Fibroblast of pulmonary artery (primary cell): ENCODE data around the gene PYHIN1.
"Not testable (repeated sequence)": the region's sequence is repeated elsewhere in the genome, so short reads cannot be mapped to it uniquely, and the experiment has no call there.

Experiments used
- DNase-seq: peaks from one replicate; pipeline ENCODE4 v3.0.0-alpha.2; 2010; ENCODE audit warnings: low read depth
- H3K4me3 ChIP-seq: replicated peaks from 2 replicates; pipeline ENCODE4 v1.5.1; 2011; ENCODE audit warnings: low read depth, mild to moderate bottlenecking, control low read depth, low read length, moderate library complexity
- TF ChIP-seq, protein P1 (sequence below): IDR thresholded peaks from 2 replicates; pipeline ENCODE4 v1.5.1; 2011; ENCODE audit warnings: mild to moderate bottlenecking, control low read depth, low read length, inconsistent platforms; ENCODE audit errors: missing control alignments

PYHIN1 gene

DNA sequence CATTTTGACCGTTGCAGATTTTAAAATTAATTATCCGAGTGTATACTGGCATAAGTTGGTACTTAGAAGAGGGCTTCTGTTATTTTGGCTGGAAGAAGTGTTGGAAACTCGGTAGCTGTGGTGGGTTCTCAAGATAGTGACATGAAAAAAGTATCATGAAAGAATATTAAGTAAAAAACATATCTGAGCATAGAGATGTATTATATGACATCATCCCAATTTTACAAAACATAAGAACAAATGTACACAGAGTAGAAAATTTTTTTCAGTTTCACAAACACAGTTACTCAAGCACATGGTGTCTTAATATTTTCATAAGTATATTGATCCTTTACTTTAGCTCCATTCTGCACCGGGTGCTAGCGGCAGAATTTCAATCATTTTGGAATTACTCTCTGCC, 79.0 kb downstream of the PYHIN1 start:
- peak overlapping the region; percentile 72 for H3K4me3 ChIP-seq
- TF ChIP-seq, protein P1, sequence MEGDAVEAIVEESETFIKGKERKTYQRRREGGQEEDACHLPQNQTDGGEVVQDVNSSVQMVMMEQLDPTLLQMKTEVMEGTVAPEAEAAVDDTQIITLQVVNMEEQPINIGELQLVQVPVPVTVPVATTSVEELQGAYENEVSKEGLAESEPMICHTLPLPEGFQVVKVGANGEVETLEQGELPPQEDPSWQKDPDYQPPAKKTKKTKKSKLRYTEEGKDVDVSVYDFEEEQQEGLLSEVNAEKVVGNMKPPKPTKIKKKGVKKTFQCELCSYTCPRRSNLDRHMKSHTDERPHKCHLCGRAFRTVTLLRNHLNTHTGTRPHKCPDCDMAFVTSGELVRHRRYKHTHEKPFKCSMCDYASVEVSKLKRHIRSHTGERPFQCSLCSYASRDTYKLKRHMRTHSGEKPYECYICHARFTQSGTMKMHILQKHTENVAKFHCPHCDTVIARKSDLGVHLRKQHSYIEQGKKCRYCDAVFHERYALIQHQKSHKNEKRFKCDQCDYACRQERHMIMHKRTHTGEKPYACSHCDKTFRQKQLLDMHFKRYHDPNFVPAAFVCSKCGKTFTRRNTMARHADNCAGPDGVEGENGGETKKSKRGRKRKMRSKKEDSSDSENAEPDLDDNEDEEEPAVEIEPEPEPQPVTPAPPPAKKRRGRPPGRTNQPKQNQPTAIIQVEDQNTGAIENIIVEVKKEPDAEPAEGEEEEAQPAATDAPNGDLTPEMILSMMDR, result no peak
- DNase-seq, result no peak

DNA sequence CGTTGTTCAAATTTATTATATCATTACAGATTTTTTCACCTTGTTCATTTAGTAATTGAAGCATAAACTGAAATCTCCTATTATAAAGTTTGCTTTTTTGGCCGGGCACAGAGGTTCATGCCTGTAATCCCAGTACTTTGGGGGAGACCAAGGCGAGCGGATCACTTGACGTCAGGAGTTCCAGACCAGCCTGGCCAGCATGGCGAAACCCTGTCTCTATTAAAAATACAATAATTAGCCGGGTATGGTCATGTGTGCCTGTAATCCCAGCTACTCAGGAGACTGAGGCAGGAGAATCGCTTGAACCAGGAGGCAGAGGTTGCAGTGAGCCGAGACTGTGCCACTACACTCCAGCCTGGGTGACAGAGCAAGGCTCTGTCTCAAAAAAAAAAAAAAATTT, 79.6 kb downstream of the PYHIN1 start:
- H3K4me3 ChIP-seq, result peak overlapping the region; percentile 72
- not testable (repeated sequence) for DNase-seq

DNA sequence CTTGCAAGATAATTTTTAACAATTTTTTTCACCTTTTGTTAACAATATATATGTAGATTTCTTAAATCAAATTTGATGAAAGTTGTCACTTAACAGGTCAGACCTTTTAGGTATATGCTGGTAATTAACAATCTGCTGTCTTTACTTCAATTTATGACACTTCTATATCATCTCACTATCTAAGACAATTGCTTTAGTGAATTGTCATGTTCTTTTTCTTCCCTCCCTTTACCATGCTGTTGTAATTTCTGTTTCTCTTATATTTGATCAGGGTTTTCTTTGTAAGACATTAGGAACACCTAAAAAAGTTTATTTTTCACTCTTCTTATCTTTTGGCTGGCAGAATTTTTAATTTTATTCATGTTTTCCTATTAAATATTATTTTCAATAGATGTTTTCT, 80.4 kb downstream of the PYHIN1 start:
- H3K4me3 ChIP-seq, result peak overlapping the region; percentile 72
- TF ChIP-seq, protein P1, result no peak
- DNase-seq, result no peak

DNA sequence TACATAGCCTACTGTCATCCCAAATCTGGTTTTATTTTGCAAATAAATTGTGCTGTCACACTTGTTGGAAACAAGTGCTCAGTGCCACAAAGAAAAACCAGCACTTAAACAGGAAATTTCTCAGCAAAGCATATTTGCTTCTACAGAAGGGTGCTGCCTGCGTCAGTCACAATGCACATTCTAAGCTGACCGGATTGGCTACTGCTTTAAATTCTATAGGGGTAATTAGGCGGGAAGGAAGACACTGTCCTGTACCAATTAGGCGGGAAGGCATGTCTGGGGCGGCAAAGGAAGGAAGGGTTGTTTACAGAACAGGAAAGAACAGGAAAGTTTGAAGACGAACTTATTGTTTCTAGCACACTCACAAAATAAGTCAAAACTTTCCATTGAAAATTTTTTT, 81.1 kb downstream of the PYHIN1 start:
- peak overlapping the region; percentile 72 for H3K4me3 ChIP-seq
- TF ChIP-seq, protein P1, result no peak
- no peak for DNase-seq

DNA sequence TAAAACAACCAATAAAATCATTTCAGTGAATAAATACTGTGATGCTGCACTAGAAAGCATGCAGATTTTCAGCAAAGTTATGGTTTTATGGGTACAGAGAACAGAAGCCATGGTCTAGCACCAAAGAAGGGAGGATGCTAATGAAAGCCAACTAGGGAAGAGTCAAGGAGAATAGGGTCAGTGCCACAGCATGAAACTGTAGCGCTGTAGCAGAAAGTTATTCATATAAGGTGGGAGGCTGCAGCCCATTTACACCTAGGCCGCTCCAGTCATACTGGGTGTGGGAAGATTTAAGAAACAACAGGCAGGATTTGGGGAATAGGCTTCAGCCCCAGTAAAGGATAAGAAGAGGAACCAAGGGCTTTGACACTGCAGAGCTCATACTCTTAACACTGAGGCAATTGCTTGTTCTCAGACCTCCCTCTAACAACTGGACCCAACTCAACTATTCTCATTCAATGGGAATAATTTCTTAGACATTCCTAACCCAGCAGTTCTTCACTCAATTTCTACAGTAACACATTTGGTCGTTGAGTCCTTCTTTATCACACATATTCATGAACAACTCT, 82.7 kb downstream of the PYHIN1 start:
- H3K4me3 ChIP-seq, result no peak overlapping the region
- DNase-seq, result no peak
- TF ChIP-seq, protein P1, result no peak

DNA sequence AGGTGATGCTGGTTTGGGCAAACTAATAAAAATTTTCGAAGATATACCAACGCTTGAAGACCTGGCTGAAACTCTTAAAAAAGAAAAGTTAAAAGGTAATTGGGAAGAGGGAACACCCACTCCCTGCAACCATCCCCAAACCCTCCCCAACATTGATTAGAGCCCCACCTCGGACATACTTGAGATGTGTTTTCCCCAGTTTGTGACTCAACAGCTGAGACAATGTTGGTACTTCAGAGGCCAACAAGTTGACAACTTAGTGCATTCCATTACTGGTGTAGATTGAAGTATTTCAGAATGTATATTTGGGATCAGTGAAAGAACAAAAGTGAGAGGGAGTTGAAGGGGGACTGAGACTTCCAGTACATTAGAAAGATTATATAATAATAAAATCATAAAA, 83.5 kb downstream of the PYHIN1 start:
- H3K4me3 ChIP-seq, result no peak overlapping the region
- TF ChIP-seq, protein P1, result no peak
- no peak for DNase-seq

DNA sequence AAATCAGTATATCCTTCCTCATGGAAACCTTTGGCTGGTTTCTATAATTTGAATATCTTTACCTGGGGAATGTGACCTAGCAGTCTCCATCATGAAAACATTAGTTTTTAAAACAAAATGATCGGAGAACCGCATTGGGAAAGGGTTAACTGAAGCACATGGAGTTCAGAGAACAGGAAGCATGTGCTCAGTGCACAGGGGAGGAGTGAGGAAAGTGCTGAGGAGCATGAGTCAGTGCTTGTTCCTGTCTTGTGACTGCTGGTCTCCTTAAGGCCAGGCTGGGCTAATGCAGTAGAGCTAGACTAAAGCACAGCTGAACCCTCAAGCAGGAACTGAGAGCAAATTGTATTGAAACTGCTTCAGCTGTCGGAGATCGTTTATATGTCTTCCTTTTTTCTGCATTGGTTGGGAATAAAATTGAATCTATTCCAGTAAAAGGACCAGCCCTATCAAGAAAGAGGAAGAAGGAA, 84.1 kb downstream of the PYHIN1 start:
- peak overlapping the region; percentile 22 for H3K4me3 ChIP-seq
- DNase-seq, result peak; percentile 95
- TF ChIP-seq, protein P1, result no peak
